WTC11 (cell line): ENCODE results near the gene ABHD17B. TPM values are rescaled to one million over a fixed set of nuclear protein-coding genes. Genes with fewer than 3 reads are reported as not detected.

Source experiments
- ATAC-seq: fragments of 200-7000 bp; cut with Tn5 transposase; 2 replicates; pipeline ENCODE4 v1.10.0; 2021; ENCODE audit warnings: mild to moderate bottlenecking, moderate library complexity
- CTCF ChIA-PET: fragments of 300-600 bp; sonication (Branson Sonifier 250); formaldehyde crosslinking; loops from one replicate; lab custom pipeline; 2021; ENCODE audit warnings: antibody characterized with exemption; lab: Charles Lee
- POLR2A ChIA-PET: fragments of 350-600 bp; sonication (Branson Sonifier 250); formaldehyde crosslinking; loops from one replicate; lab custom pipeline; 2021; ENCODE audit warnings: antibody characterized with exemption; lab: Charles Lee
- DNase-seq: peaks from one replicate; pipeline ENCODE4 v3.0.0; 2021; ENCODE audit warnings: low spot score
- H3K27ac Mint-ChIP-seq: 2 replicates; pipeline ENCODE4 v1.8.0; 2021; ENCODE audit warnings: mixed read lengths
- H3K27me3 Mint-ChIP-seq: 2 replicates; pipeline ENCODE4 v1.8.0; 2021; ENCODE audit warnings: low read depth, mild to moderate bottlenecking, moderate library complexity, mixed read lengths
- H3K36me3 Mint-ChIP-seq: 2 replicates; pipeline ENCODE4 v1.8.0; 2021; ENCODE audit warnings: mixed read lengths
- H3K4me1 Mint-ChIP-seq: 2 replicates; pipeline ENCODE4 v1.8.0; 2022; ENCODE audit warnings: mixed read lengths
- H3K4me3 Mint-ChIP-seq: 2 replicates; pipeline ENCODE4 v1.8.0; 2021; ENCODE audit warnings: mild to moderate bottlenecking, moderate library complexity, mixed read lengths
- H3K9me3 Mint-ChIP-seq: 2 replicates; pipeline ENCODE4 v1.8.0; 2021; ENCODE audit warnings: mixed read lengths
- ATF1 ChIP-seq: sonication (generic); formaldehyde crosslinking; IDR thresholded peaks from 2 replicates; pipeline ENCODE4 v1.8.1; 2023; ENCODE audit warnings: mild to moderate bottlenecking, moderate library complexity, missing genetic modification reagents
- CDX4 ChIP-seq: fragments of 250-450 bp; sonication (Bioruptor Pico); IDR thresholded peaks from 2 replicates; pipeline ENCODE4 v1.9.0; 2021; ENCODE audit warnings: moderate library complexity, mild to moderate bottlenecking, inconsistent platforms, borderline replicate concordance
- CREB1 ChIP-seq: sonication (generic); formaldehyde crosslinking; IDR thresholded peaks from 2 replicates; pipeline ENCODE4 v1.8.0; 2023; ENCODE audit warnings: mild to moderate bottlenecking, missing genetic modification reagents
- CTCF ChIP-seq: fragments of 200-600 bp; IDR thresholded peaks from 2 replicates; pipeline ENCODE4 v1.8.0; 2022; ENCODE audit warnings: antibody characterized with exemption
- EMX1 ChIP-seq: fragments of 250-450 bp; sonication (Bioruptor Pico); IDR thresholded peaks from 2 replicates; pipeline ENCODE4 v1.8.0; 2021; ENCODE audit warnings: mild to moderate bottlenecking
- GABPB1 ChIP-seq: sonication (generic); formaldehyde crosslinking; IDR thresholded peaks from 2 replicates; pipeline ENCODE4 v1.8.1; 2023; ENCODE audit warnings: mild to moderate bottlenecking, missing genetic modification reagents
- GTF2I ChIP-seq: fragments of 250-450 bp; sonication (Bioruptor Pico); conservative IDR thresholded peaks from 2 replicates; pipeline ENCODE4 v1.4.0; 2021; ENCODE audit warnings: mild to moderate bottlenecking
- IRF2 ChIP-seq: sonication (generic); formaldehyde crosslinking; IDR thresholded peaks from 2 replicates; pipeline ENCODE4 v1.8.0; 2022; ENCODE audit warnings: low read depth, missing genetic modification reagents, borderline replicate concordance
- JUN ChIP-seq: sonication (generic); formaldehyde crosslinking; IDR thresholded peaks from 2 replicates; pipeline ENCODE4 v1.8.0; 2023; ENCODE audit warnings: mild to moderate bottlenecking, missing genetic modification reagents
- MXD4 ChIP-seq: fragments of 250-450 bp; sonication (Bioruptor Pico); IDR thresholded peaks from 2 replicates; pipeline ENCODE4 v1.8.0; 2021; ENCODE audit warnings: mild to moderate bottlenecking, moderate library complexity, borderline replicate concordance
- NFYB ChIP-seq: sonication (generic); formaldehyde crosslinking; conservative IDR thresholded peaks from 2 replicates; pipeline ENCODE4 v1.8.0; 2022; ENCODE audit warnings: low read depth, missing genetic modification reagents
- NR2C2 ChIP-seq: sonication (generic); formaldehyde crosslinking; IDR thresholded peaks from 2 replicates; pipeline ENCODE4 v1.8.0; 2022; ENCODE audit warnings: mild to moderate bottlenecking, missing genetic modification reagents
- PRDM15 ChIP-seq: sonication (generic); formaldehyde crosslinking; IDR thresholded peaks from 2 replicates; pipeline ENCODE4 v1.8.0; 2022; ENCODE audit warnings: missing genetic modification reagents
- TEAD1 ChIP-seq: sonication (generic); formaldehyde crosslinking; IDR thresholded peaks from 2 replicates; pipeline ENCODE4 v1.8.0; 2022; ENCODE audit warnings: mild to moderate bottlenecking, missing genetic modification reagents
- ZBTB43 ChIP-seq: sonication (generic); formaldehyde crosslinking; IDR thresholded peaks from 2 replicates; pipeline ENCODE4 v1.8.1; 2023; ENCODE audit warnings: mild to moderate bottlenecking, missing genetic modification reagents
- ZNF232 ChIP-seq: sonication (generic); formaldehyde crosslinking; IDR thresholded peaks from 2 replicates; pipeline ENCODE4 v1.8.0; 2022; ENCODE audit warnings: mild to moderate bottlenecking, missing genetic modification reagents
- ZNF396 ChIP-seq: fragments of 250-450 bp; sonication (Bioruptor Pico); IDR thresholded peaks from 2 replicates; pipeline ENCODE4 v1.8.0; 2021; ENCODE audit warnings: mild to moderate bottlenecking, moderate library complexity, borderline replicate concordance
- total RNA-seq: library from RNA; stranded (reverse); gene quantifications from 3 replicates; pipeline ENCODE4 v1.2.3, GENCODE V29; 2021
- TF ChIP-seq, protein P1 (sequence below): sonication (generic); formaldehyde crosslinking; IDR thresholded peaks from 2 replicates; pipeline ENCODE4 v1.8.0; 2023; ENCODE audit warnings: mild to moderate bottlenecking, missing genetic modification reagents
- TF ChIP-seq, protein P2 (sequence below): sonication (generic); formaldehyde crosslinking; IDR thresholded peaks from 2 replicates; pipeline ENCODE4 v1.8.1; 2023; ENCODE audit warnings: mild to moderate bottlenecking, missing genetic modification reagents, borderline replicate concordance
- TF ChIP-seq, protein P3 (sequence below): fragments of 250-450 bp; sonication (Bioruptor Pico); conservative IDR thresholded peaks from 2 replicates; pipeline ENCODE4 v1.9.0; 2021; ENCODE audit warnings: mild to moderate bottlenecking

The ABHD17B gene
- total RNA-seq, 1 experiment from 2014 or later, result 56.6 TPM

DNA sequence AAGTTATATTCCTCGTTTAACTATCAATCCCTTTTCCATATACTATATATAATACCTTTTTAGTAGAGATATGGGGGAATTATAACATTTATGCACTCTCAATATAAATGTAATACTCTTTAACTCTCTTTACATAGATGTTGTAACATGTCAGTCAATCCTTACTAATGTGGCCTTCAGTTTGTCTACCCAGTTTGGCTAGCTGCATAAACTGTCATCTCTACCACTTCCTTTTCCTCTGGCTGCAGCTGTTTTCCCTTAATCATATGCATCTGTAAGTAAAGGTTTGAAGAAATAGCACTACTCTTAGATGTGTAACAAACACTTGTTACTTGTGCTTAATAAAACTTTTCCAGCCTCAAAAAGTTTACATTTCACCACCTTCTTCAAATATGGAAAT lies 13.4 kb downstream of the ABHD17B start:
- ATAC-seq (no peak), DNase-seq (no peak)
- CTCF ChIA-PET, result no interaction called here
- H3K9me3 Mint-ChIP-seq, result no peaks in the 10 kb centered on the region
- peaks cover 10% of the 10 kb centered on the region for H3K36me3 Mint-ChIP-seq
- no peak overlapping the region for H3K4me3 Mint-ChIP-seq
- POLR2A ChIA-PET, result no interaction called here
- no peak overlapping the region for H3K27ac Mint-ChIP-seq
- H3K4me1 Mint-ChIP-seq, result peaks cover 83% of the 10 kb centered on the region
- no peaks in the 10 kb centered on the region for H3K27me3 Mint-ChIP-seq
- TF ChIP-seq TEAD1 (CRISPR knock-in tag) (no peak), ZNF232 (CRISPR knock-in tag) (no peak), CDX4 (CRISPR knock-in tag) (no peak), PRDM15 (CRISPR knock-in tag) (no peak), GABPB1 (CRISPR knock-in tag) (no peak), NR2C2 (CRISPR knock-in tag) (no peak), MXD4 (CRISPR knock-in tag) (no peak), CREB1 (CRISPR knock-in tag) (no peak), ZNF396 (CRISPR knock-in tag) (no peak), NFYB (CRISPR knock-in tag) (no peak), ATF1 (CRISPR knock-in tag) (no peak)
- TF ChIP-seq, protein P1, sequence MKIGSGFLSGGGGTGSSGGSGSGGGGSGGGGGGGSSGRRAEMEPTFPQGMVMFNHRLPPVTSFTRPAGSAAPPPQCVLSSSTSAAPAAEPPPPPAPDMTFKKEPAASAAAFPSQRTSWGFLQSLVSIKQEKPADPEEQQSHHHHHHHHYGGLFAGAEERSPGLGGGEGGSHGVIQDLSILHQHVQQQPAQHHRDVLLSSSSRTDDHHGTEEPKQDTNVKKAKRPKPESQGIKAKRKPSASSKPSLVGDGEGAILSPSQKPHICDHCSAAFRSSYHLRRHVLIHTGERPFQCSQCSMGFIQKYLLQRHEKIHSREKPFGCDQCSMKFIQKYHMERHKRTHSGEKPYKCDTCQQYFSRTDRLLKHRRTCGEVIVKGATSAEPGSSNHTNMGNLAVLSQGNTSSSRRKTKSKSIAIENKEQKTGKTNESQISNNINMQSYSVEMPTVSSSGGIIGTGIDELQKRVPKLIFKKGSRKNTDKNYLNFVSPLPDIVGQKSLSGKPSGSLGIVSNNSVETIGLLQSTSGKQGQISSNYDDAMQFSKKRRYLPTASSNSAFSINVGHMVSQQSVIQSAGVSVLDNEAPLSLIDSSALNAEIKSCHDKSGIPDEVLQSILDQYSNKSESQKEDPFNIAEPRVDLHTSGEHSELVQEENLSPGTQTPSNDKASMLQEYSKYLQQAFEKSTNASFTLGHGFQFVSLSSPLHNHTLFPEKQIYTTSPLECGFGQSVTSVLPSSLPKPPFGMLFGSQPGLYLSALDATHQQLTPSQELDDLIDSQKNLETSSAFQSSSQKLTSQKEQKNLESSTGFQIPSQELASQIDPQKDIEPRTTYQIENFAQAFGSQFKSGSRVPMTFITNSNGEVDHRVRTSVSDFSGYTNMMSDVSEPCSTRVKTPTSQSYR, result no peak
- TF ChIP-seq, protein P2, sequence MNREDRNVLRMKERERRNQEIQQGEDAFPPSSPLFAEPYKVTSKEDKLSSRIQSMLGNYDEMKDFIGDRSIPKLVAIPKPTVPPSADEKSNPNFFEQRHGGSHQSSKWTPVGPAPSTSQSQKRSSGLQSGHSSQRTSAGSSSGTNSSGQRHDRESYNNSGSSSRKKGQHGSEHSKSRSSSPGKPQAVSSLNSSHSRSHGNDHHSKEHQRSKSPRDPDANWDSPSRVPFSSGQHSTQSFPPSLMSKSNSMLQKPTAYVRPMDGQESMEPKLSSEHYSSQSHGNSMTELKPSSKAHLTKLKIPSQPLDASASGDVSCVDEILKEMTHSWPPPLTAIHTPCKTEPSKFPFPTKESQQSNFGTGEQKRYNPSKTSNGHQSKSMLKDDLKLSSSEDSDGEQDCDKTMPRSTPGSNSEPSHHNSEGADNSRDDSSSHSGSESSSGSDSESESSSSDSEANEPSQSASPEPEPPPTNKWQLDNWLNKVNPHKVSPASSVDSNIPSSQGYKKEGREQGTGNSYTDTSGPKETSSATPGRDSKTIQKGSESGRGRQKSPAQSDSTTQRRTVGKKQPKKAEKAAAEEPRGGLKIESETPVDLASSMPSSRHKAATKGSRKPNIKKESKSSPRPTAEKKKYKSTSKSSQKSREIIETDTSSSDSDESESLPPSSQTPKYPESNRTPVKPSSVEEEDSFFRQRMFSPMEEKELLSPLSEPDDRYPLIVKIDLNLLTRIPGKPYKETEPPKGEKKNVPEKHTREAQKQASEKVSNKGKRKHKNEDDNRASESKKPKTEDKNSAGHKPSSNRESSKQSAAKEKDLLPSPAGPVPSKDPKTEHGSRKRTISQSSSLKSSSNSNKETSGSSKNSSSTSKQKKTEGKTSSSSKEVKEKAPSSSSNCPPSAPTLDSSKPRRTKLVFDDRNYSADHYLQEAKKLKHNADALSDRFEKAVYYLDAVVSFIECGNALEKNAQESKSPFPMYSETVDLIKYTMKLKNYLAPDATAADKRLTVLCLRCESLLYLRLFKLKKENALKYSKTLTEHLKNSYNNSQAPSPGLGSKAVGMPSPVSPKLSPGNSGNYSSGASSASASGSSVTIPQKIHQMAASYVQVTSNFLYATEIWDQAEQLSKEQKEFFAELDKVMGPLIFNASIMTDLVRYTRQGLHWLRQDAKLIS (CRISPR knock-in tag), result no peak

GRCh38 chr9:71896761-71897160 lies 14.2 kb downstream of the ABHD17B start:
- ChIA-PET CTCF (no interaction called here), POLR2A (no interaction called here)
- Mint-ChIP-seq H3K4me3 (no peak overlapping the region), H3K4me1 (peaks cover 76% of the 10 kb centered on the region), H3K9me3 (no peaks in the 10 kb centered on the region), H3K27me3 (no peaks in the 10 kb centered on the region), H3K36me3 (peaks cover 10% of the 10 kb centered on the region), H3K27ac (peak overlapping the region; percentile 71; the same call in 1 of the 2 replicates)
- ATAC-seq (no peak), DNase-seq (no peak)
- no peak for TF ChIP-seq ZBTB43 (CRISPR knock-in tag)
- no peak for TF ChIP-seq EMX1 (CRISPR knock-in tag)
- TF ChIP-seq, protein P3, sequence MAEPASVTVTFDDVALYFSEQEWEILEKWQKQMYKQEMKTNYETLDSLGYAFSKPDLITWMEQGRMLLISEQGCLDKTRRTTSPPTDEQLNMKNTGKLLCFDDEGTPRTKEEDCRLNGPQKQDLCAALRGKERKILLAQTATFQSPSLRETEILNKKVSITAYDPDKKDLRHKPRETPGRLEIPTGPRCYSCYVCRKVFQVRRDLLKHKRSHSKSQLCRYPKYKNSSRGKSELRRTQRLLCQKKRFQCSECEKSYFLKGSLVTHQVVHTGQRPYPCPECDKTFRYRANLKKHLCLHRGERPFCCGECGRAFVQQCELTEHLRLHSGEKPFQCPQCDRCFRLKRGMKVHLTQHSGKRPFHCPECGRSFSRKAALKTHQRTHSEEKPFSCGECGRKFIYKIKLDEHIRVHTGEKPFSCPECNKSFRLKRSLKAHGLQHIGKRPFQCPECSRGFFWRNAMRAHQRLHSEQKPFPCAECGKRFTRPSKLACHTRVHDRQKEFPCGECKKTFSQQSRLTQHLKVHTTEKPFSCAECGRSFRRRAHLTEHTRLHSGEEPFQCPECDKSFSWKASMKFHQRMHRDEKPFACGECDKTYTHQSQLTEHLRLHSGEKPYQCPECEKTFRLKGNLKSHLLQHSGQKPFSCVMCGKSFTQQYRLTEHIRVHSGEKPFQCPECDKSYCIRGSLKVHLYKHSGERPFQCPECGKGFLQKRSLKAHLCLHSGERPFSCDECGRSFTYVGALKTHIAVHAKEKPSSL (CRISPR knock-in tag), result no peak
- TF ChIP-seq GTF2I (CRISPR knock-in tag), result no peak
- no peak for TF ChIP-seq CTCF
- no peak for TF ChIP-seq IRF2 (CRISPR knock-in tag)
- TF ChIP-seq JUN (CRISPR knock-in tag), result no peak
